HepG2 (cell line): ENCODE data around the gene ST6GALNAC4. TPM values are rescaled to one million over a fixed set of nuclear protein-coding genes. Genes with fewer than 3 reads are reported as not detected.

Experiments
- CCDC6 ChIP-seq: sonication (generic); formaldehyde crosslinking; IDR thresholded peaks from 2 replicates; pipeline ENCODE4 v1.8.1; 2022; ENCODE audit warnings: mild to moderate bottlenecking, missing genetic modification reagents, moderate library complexity
- DPF2 ChIP-seq: sonication (generic); formaldehyde crosslinking; IDR thresholded peaks from 2 replicates; pipeline ENCODE4 v1.4.0; 2020; ENCODE audit warnings: mild to moderate bottlenecking, low read depth, missing genetic modification reagents, borderline replicate concordance
- FUBP1 ChIP-seq: sonication (generic); formaldehyde crosslinking; IDR thresholded peaks from 2 replicates; pipeline ENCODE4 v1.5.1; 2020; ENCODE audit warnings: missing genetic modification reagents, mild to moderate bottlenecking, borderline replicate concordance
- MAX ChIP-seq: IDR thresholded peaks from 2 replicates; pipeline ENCODE4 v1.6.1; 2012; ENCODE audit warnings: inconsistent platforms
- PHF8 ChIP-seq: sonication (generic); formaldehyde crosslinking; IDR thresholded peaks from 2 replicates; pipeline ENCODE4 v1.5.0; 2020; ENCODE audit warnings: missing genetic modification reagents
- POGK ChIP-seq: sonication (generic); formaldehyde crosslinking; conservative IDR thresholded peaks from 2 replicates; pipeline ENCODE4 v1.8.0; 2022; ENCODE audit warnings: mild to moderate bottlenecking, moderate library complexity, missing genetic modification reagents
- PRDM10 ChIP-seq: sonication (generic); formaldehyde crosslinking; IDR thresholded peaks from 2 replicates; pipeline ENCODE4 v1.4.0; 2020; ENCODE audit warnings: low read depth, missing genetic modification reagents
- TRIM22 ChIP-seq: fragments of 450-650 bp; IDR thresholded peaks from 2 replicates; pipeline ENCODE4 v1.6.1; 2017
- YY1 ChIP-seq: IDR thresholded peaks from 2 replicates; pipeline ENCODE4 v1.6.1; 2011; ENCODE audit warnings: low read length, low read depth, moderate library complexity, mild to moderate bottlenecking; ENCODE audit not compliant: insufficient read depth, insufficient replicate concordance
- ZFP41 ChIP-seq: sonication (generic); formaldehyde crosslinking; IDR thresholded peaks from 2 replicates; pipeline ENCODE4 v1.4.0; 2020; ENCODE audit warnings: mild to moderate bottlenecking, missing genetic modification reagents, borderline replicate concordance
- ZMAT3 ChIP-seq: sonication (generic); formaldehyde crosslinking; conservative IDR thresholded peaks from 2 replicates; pipeline ENCODE4 v1.7.0; 2021; ENCODE audit warnings: missing genetic modification reagents
- ZNF275 ChIP-seq: sonication (generic); formaldehyde crosslinking; IDR thresholded peaks from 2 replicates; pipeline ENCODE4 v1.8.0; 2022; ENCODE audit warnings: missing genetic modification reagents, mild to moderate bottlenecking, inconsistent platforms, borderline replicate concordance
- ZNF335 ChIP-seq: sonication (generic); formaldehyde crosslinking; IDR thresholded peaks from 2 replicates; pipeline ENCODE4 v1.4.0; 2020; ENCODE audit warnings: missing genetic modification reagents
- ZNF430 ChIP-seq: sonication (generic); formaldehyde crosslinking; IDR thresholded peaks from 2 replicates; pipeline ENCODE4 v1.9.0; 2021; ENCODE audit warnings: mild to moderate bottlenecking, missing genetic modification reagents
- ZNF790 ChIP-seq: sonication (generic); formaldehyde crosslinking; IDR thresholded peaks from 2 replicates; pipeline ENCODE4 v1.8.0; 2022; ENCODE audit warnings: missing genetic modification reagents, mild to moderate bottlenecking, borderline replicate concordance
- ZNF883 ChIP-seq: sonication (generic); formaldehyde crosslinking; IDR thresholded peaks from 2 replicates; pipeline ENCODE4 v1.5.1; 2020; ENCODE audit warnings: mild to moderate bottlenecking, missing genetic modification reagents; ENCODE audit errors: not compliant biosample characterization
- ZNF891 ChIP-seq: sonication (generic); formaldehyde crosslinking; IDR thresholded peaks from 2 replicates; pipeline ENCODE4 v1.5.0; 2020; ENCODE audit warnings: mild to moderate bottlenecking, missing genetic modification reagents
- polyA plus RNA-seq, 8 experiments: library from polyadenylated mRNA; depleted of rRNA in 3 of 8; stranded (reverse) in 7 of 8; unstranded in 1 of 8; fragments of >200 nt; fragmentation: Illumina TruSeq in 4 of 8; extraction: Trizol in 4 of 8; gene quantifications; 2 replicates each; pipeline versions ENCODE4 v1.2.1 to v1.2.3, GENCODE V29; 2011 to 2016; ENCODE audit warnings: low read depth in 4 of 8, missing spikeins in 1 of 8, mixed read lengths in 1 of 8; ENCODE audit not compliant: insufficient read depth in 1 of 8
- total RNA-seq, 5 experiments: library from RNA; depleted of rRNA; stranded (reverse); fragments of >200 nt; fragmentation: Illumina TruSeq; extraction: Trizol; gene quantifications; 2 replicates each; pipeline ENCODE4 v1.2.3, GENCODE V29; 2016; ENCODE audit warnings: low read depth in 1 of 5

Gene ST6GALNAC4
- total and polyA plus RNA-seq, 2 of the 13 experiments (the other 11 are each of a cell fraction or from before 2014, with no cell fraction given), result 18.8 to 27.7 TPM

- TF ChIP-seq CCDC6 (CRISPR knock-in tag), result 0 out of 2 replicates have a peak, but pooled peaks have one; percentile 27
- peak; percentile 68; the same call in 1 of the 2 replicates for TF ChIP-seq ZMAT3 (CRISPR knock-in tag)
- peak; percentile 36; the same call in 1 of the 2 replicates for TF ChIP-seq PHF8 (CRISPR knock-in tag)
- no peak for TF ChIP-seq ZNF275 (CRISPR knock-in tag)
- 0 out of 2 replicates have a peak, but pooled peaks have one; percentile 65 for TF ChIP-seq ZNF430 (CRISPR knock-in tag)
- 0 out of 2 replicates have a peak, but pooled peaks have one; percentile 11 for TF ChIP-seq ZNF335 (CRISPR knock-in tag)
- peak; percentile 65 for TF ChIP-seq YY1
- TF ChIP-seq ZFP41 (CRISPR knock-in tag), result no peak
- TF ChIP-seq FUBP1 (CRISPR knock-in tag), result 0 out of 2 replicates have a peak, but pooled peaks have one; percentile 2
- TF ChIP-seq MAX, result peak; percentile 39; the same call in 1 of the 2 replicates
- no peak for TF ChIP-seq DPF2 (CRISPR knock-in tag)
- peak; percentile 15 for TF ChIP-seq ZNF883 (CRISPR knock-in tag)
- no peak for TF ChIP-seq PRDM10 (CRISPR knock-in tag)
- 0 out of 2 replicates have a peak, but pooled peaks have one; percentile 27 for TF ChIP-seq ZNF790 (CRISPR knock-in tag)
- TF ChIP-seq POGK (CRISPR knock-in tag), result 0 out of 2 replicates have a peak, but pooled peaks have one; percentile 14
- TF ChIP-seq ZNF891 (CRISPR knock-in tag), result 0 out of 2 replicates have a peak, but pooled peaks have one; percentile 10
- no peak for TF ChIP-seq TRIM22
Observed at GRCh38 chr9:127899128-127899943, 17.5 kb downstream of the ST6GALNAC4 start, which contains the start of gene ST6GALNAC6 (continued).
